ENCODE measurements around the gene CCDC186.

DNA sequence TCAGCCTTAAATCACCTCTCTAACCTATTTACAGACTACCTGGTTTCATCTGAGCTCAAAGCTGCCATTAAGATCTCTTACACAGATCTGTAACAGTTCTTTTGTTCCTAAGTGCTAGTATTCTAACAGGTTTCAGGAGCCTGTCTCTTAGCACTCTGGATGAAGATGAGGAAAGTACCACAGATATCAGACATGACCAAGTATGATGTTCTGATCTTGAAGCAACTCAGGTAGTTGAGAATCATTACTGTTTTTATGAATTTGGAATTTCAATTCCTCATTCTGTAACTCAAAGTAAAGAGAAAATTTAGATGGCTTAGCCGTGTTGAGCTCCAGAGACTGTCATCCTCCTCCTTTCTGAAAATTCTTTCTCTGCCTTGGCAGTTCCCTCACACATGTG lies 30.8 kb downstream of the CCDC186 start:
- TF ChIP-seq, protein P1, sequence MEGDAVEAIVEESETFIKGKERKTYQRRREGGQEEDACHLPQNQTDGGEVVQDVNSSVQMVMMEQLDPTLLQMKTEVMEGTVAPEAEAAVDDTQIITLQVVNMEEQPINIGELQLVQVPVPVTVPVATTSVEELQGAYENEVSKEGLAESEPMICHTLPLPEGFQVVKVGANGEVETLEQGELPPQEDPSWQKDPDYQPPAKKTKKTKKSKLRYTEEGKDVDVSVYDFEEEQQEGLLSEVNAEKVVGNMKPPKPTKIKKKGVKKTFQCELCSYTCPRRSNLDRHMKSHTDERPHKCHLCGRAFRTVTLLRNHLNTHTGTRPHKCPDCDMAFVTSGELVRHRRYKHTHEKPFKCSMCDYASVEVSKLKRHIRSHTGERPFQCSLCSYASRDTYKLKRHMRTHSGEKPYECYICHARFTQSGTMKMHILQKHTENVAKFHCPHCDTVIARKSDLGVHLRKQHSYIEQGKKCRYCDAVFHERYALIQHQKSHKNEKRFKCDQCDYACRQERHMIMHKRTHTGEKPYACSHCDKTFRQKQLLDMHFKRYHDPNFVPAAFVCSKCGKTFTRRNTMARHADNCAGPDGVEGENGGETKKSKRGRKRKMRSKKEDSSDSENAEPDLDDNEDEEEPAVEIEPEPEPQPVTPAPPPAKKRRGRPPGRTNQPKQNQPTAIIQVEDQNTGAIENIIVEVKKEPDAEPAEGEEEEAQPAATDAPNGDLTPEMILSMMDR (IDR thresholded peaks at IDR 0.05; ENCODE audit: borderline replicate concordance, extremely low read depth, low read length, poor library complexity, severe bottlenecking): no peak
- TF ChIP-seq EZH2 (IDR thresholded peaks at IDR 0.05; ENCODE audit: borderline replicate concordance, low read depth, low read length, severe bottlenecking): no peak

Data from DND-41 (cell line).